Fibroblast of lung (primary cell): ENCODE results near the gene AK8.

ENCODE experiments used
- EZH2 ChIP-seq: IDR thresholded peaks from 2 replicates; pipeline ENCODE4 v1.5.1; 2012; ENCODE audit warnings: low read length, control low read depth, mild to moderate bottlenecking; ENCODE audit errors: missing control alignments
- TF ChIP-seq, protein P1 (sequence below), 2 donors: IDR thresholded peaks in 1 of 2; conservative IDR thresholded peaks in 1 of 2; 1 replicate in 1 of 2; 2 replicates in 1 of 2; pipeline ENCODE4 v1.5.1; 2011 to 2012; ENCODE audit warnings: low read length in 2 of 2, control low read depth in 1 of 2, inconsistent platforms in 1 of 2, low read depth in 1 of 2, mild to moderate bottlenecking in 1 of 2

DNA sequence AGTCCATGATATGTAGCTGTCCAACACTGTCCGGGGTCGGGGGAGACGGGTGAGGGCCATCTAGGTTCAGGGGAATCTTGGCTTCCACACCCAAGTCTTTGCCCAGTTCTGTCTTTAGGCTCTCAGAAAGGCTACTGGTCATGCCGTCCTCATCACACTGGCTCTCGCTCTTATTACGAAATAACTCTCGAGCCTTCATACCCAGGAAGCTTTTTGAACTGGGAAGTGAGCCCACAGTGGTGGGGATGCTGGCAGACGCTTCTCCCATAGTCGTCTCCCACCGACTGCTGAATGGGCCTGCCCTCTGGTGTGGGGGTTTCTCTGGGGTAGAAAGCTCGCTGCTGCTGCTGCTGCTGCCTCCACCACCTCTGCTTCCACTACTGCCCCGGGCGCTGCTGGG is 18.2 kb upstream of the AK8 start:
- TF ChIP-seq, protein P1, sequence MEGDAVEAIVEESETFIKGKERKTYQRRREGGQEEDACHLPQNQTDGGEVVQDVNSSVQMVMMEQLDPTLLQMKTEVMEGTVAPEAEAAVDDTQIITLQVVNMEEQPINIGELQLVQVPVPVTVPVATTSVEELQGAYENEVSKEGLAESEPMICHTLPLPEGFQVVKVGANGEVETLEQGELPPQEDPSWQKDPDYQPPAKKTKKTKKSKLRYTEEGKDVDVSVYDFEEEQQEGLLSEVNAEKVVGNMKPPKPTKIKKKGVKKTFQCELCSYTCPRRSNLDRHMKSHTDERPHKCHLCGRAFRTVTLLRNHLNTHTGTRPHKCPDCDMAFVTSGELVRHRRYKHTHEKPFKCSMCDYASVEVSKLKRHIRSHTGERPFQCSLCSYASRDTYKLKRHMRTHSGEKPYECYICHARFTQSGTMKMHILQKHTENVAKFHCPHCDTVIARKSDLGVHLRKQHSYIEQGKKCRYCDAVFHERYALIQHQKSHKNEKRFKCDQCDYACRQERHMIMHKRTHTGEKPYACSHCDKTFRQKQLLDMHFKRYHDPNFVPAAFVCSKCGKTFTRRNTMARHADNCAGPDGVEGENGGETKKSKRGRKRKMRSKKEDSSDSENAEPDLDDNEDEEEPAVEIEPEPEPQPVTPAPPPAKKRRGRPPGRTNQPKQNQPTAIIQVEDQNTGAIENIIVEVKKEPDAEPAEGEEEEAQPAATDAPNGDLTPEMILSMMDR (conservative IDR thresholded peaks at IDR 0.05 in 1 of 2, IDR thresholded peaks at IDR 0.05 in 1 of 2; ENCODE audit: low read depth in 1 of 2, low read length in 2 of 2), result no peak
- TF ChIP-seq EZH2, result no peak
